HCT116 (cell line): Measurements from ENCODE around the gene BMERB1. TPM values are rescaled to one million over a fixed set of nuclear protein-coding genes. Genes with fewer than 3 reads are reported as not detected.

Experiments used
- ATAC-seq: fragments of 200-7000 bp; cut with Tn5 transposase; 2 replicates; pipeline ENCODE4 v1.9.1; 2020; ENCODE audit warnings: mild to moderate bottlenecking, moderate library complexity
- BruUV-seq: library from RNA; stranded (reverse); fragments of 400-500 nt; replicated peaks from 2 replicates; lab custom pipeline; 2021; lab: Mats Ljungman, UMichigan
- CTCF ChIA-PET: fragments of 300-600 bp; sonication (Branson Sonifier 250); formaldehyde crosslinking; loops from one replicate; lab custom pipeline; 2021; ENCODE audit warnings: antibody characterized with exemption; lab: Charles Lee
- POLR2A ChIA-PET: fragments of 300-600, 350-600 bp; sonication (Branson Sonifier 250); formaldehyde crosslinking; loops from one replicate; lab custom pipeline; 2021; ENCODE audit warnings: antibody characterized with exemption; lab: Charles Lee
- RAD21 ChIA-PET, 2 experiments: fragments of 300-600 bp; sonication (Branson Sonifier 250); formaldehyde crosslinking; loops; one replicate each; lab custom pipeline; 2023; ENCODE audit warnings: low total read pairs in 2 of 2; ENCODE audit not compliant: uncharacterized antibody in 2 of 2, unreplicated experiment in 2 of 2, low non-redundant PET in 1 of 2; lab: Charles Lee
- DNase-seq: peaks from one replicate; pipeline ENCODE4 v3.0.0-alpha.2; 2010; ENCODE audit warnings: low read depth, low spot score
- H2AFZ ChIP-seq: fragments of 200-600 bp; shearing (Covaris generic), sonication (generic); 2 replicates; pipeline ENCODE4 v1.6.1; 2017; ENCODE audit warnings: low read depth, mixed run types, mixed read lengths, antibody characterized with exemption, low read length; ENCODE audit not compliant: poor library complexity, severe bottlenecking
- H3K27ac ChIP-seq: 2 replicates; pipeline ENCODE4 v1.5.1; 2012; ENCODE audit warnings: low read depth, low read length
- H3K27me3 ChIP-seq: fragments of 200-600 bp; sonication (generic); 2 replicates; pipeline ENCODE4 v1.6.1; 2016; ENCODE audit warnings: mixed run types, low read length, mixed read lengths; ENCODE audit not compliant: insufficient read depth
- H3K36me3 ChIP-seq, 2 experiments: fragments of 200-500 bp in 1 of 2; fragments of 200-600 bp in 1 of 2; sonication (Bioruptor generic) in 1 of 2; sonication (generic) in 1 of 2; 2 replicates each; pipeline versions ENCODE4 v1.5.1 to v1.6.1; 2014 to 2016; ENCODE audit warnings: low read length in 2 of 2, inconsistent platforms in 1 of 2, mixed read lengths in 1 of 2, mixed run types in 1 of 2; ENCODE audit not compliant: insufficient read depth in 2 of 2, control insufficient read depth in 1 of 2
- H3K4me1 ChIP-seq, 2 experiments: fragments of 200-600 bp in 1 of 2; sonication (generic) in 1 of 2; 2 replicates each; pipeline versions ENCODE4 v1.5.1 to v1.6.1; 2012 to 2017; ENCODE audit warnings: low read length in 2 of 2, inconsistent platforms in 1 of 2, mild to moderate bottlenecking in 1 of 2, mixed read lengths in 1 of 2, mixed run types in 1 of 2, moderate library complexity in 1 of 2; ENCODE audit not compliant: insufficient read depth in 2 of 2, control insufficient read depth in 1 of 2
- H3K4me2 ChIP-seq: fragments of 200-600 bp; sonication (generic); 2 replicates; pipeline ENCODE4 v1.6.1; 2017; ENCODE audit warnings: mixed run types, low read length, mixed read lengths
- H3K4me3 ChIP-seq, 2 experiments: fragments of 200-600 bp in 1 of 2; sonication (generic) in 1 of 2; replicated peaks in 1 of 2; 2 replicates each; pipeline ENCODE4 v1.5.1; 2011 to 2016; ENCODE audit warnings: low read length in 2 of 2, control low read depth in 1 of 2, low read depth in 1 of 2, mild to moderate bottlenecking in 1 of 2, mixed read lengths in 1 of 2, mixed run types in 1 of 2
- H3K79me2 ChIP-seq: fragments of 200-600 bp; sonication (generic); 2 replicates; pipeline ENCODE4 v1.6.1; 2017; ENCODE audit warnings: mild to moderate bottlenecking, mixed run types, low read length, moderate library complexity, mixed read lengths; ENCODE audit not compliant: insufficient read depth
- H3K9ac ChIP-seq: fragments of 200-600 bp; sonication (generic); 2 replicates; pipeline ENCODE4 v1.6.1; 2016; ENCODE audit warnings: low read length, mixed read lengths
- H3K9me2 ChIP-seq: fragments of 200-600 bp; sonication (generic), shearing (Covaris generic); 2 replicates; pipeline ENCODE4 v1.6.1; 2017; ENCODE audit warnings: mixed run types, mild to moderate bottlenecking, moderate library complexity; ENCODE audit not compliant: insufficient read depth
- H3K9me3 ChIP-seq, 2 experiments: fragments of 200-500 bp in 1 of 2; fragments of 200-600 bp in 1 of 2; sonication (Bioruptor generic) in 1 of 2; sonication (generic) in 1 of 2; 2 replicates each; pipeline ENCODE4 v1.6.1; 2014 to 2017; ENCODE audit warnings: low read length in 2 of 2, mixed read lengths in 2 of 2, inconsistent platforms in 1 of 2, low read depth in 1 of 2, mild to moderate bottlenecking in 1 of 2, mixed run types in 1 of 2, moderate library complexity in 1 of 2; ENCODE audit not compliant: control insufficient read depth in 1 of 2, insufficient read depth in 1 of 2
- H4K20me1 ChIP-seq: fragments of 200-600 bp; sonication (generic), shearing (Covaris generic); 2 replicates; pipeline ENCODE4 v1.6.1; 2017; ENCODE audit warnings: mixed run types, mild to moderate bottlenecking, moderate library complexity; ENCODE audit not compliant: insufficient read depth
- CBX3 ChIP-seq: IDR thresholded peaks from 2 replicates; pipeline ENCODE4 v1.6.1; 2012; ENCODE audit warnings: low read depth
- EGR1 ChIP-seq: IDR thresholded peaks from 2 replicates; pipeline ENCODE4 v1.6.1; 2012; ENCODE audit warnings: low read depth
- EZH2 ChIP-seq: fragments of 200-600 bp; sonication (generic); IDR thresholded peaks from 2 replicates; pipeline ENCODE4 v1.6.1; 2017; ENCODE audit warnings: antibody characterized with exemption, mixed run types
- EZH2phosphoT487 ChIP-seq: fragments of 200-600 bp; IDR thresholded peaks from 2 replicates; pipeline ENCODE4 v1.6.1; 2018; ENCODE audit warnings: antibody characterized with exemption, borderline replicate concordance
- JUND ChIP-seq: IDR thresholded peaks from 2 replicates; pipeline ENCODE4 v1.6.1; 2012
- POLR2A ChIP-seq: IDR thresholded peaks from 2 replicates; pipeline ENCODE4 v1.7.0; 2011; ENCODE audit warnings: borderline replicate concordance; ENCODE audit not compliant: insufficient read depth, insufficient read length; ENCODE audit errors: extremely low read depth
- POLR2AphosphoS5 ChIP-seq: IDR thresholded peaks from 2 replicates; pipeline ENCODE4 v1.6.1; 2011; ENCODE audit warnings: mild to moderate bottlenecking, low read depth, low read length, moderate library complexity
- RAD21 ChIP-seq: IDR thresholded peaks from 2 replicates; pipeline ENCODE4 v1.6.1; 2012; ENCODE audit warnings: low read depth, mild to moderate bottlenecking
- SIN3A ChIP-seq: IDR thresholded peaks from 2 replicates; pipeline ENCODE4 v1.6.1; 2012; ENCODE audit warnings: low read depth
- SP1 ChIP-seq: IDR thresholded peaks from 2 replicates; pipeline ENCODE4 v1.6.1; 2012; ENCODE audit warnings: low read depth
- TCF7L2 ChIP-seq: IDR thresholded peaks from 2 replicates; pipeline ENCODE4 v1.7.0; 2011; ENCODE audit warnings: borderline replicate concordance, inconsistent platforms; ENCODE audit not compliant: insufficient read depth, insufficient read length; ENCODE audit errors: extremely low read depth
- intact Hi-C: fragments of 100-400 bp; cut with micrococcal nuclease; formaldehyde crosslinking; loops from 2 replicates; pipeline ENCODE4 v1.10.0; 2022
- total RNA-seq: library from RNA; stranded (reverse); gene quantifications from one replicate; pipeline ENCODE4 v1.2.1, GENCODE V29; 2021; ENCODE audit not compliant: unreplicated experiment
- TF ChIP-seq, protein P1 (sequence below): IDR thresholded peaks from 2 replicates; pipeline ENCODE4 v1.6.1; 2012; ENCODE audit warnings: low read depth
- TF ChIP-seq, protein P2 (sequence below): IDR thresholded peaks from 2 replicates; pipeline ENCODE4 v1.6.1; 2011; ENCODE audit warnings: mild to moderate bottlenecking, low read length, moderate library complexity; ENCODE audit not compliant: insufficient replicate concordance; ENCODE audit errors: extremely low read depth
- TF ChIP-seq, protein P3 (sequence below), 3 experiments: fragments of 200-600 bp in 1 of 3; sonication (generic) in 1 of 3; IDR thresholded peaks in 2 of 3; conservative IDR thresholded peaks in 1 of 3; 2 replicates each; pipeline ENCODE4 v1.5.1; 2012 to 2017; ENCODE audit warnings: low read depth in 2 of 3, low read length in 2 of 3, antibody characterized with exemption in 1 of 3, borderline replicate concordance in 1 of 3, control low read depth in 1 of 3, mild to moderate bottlenecking in 1 of 3, mixed read lengths in 1 of 3, mixed run types in 1 of 3, moderate library complexity in 1 of 3; ENCODE audit not compliant: insufficient read depth in 1 of 3

Gene BMERB1
- total RNA-seq, 1 experiment from 2014 or later = 43.6 TPM

DNA sequence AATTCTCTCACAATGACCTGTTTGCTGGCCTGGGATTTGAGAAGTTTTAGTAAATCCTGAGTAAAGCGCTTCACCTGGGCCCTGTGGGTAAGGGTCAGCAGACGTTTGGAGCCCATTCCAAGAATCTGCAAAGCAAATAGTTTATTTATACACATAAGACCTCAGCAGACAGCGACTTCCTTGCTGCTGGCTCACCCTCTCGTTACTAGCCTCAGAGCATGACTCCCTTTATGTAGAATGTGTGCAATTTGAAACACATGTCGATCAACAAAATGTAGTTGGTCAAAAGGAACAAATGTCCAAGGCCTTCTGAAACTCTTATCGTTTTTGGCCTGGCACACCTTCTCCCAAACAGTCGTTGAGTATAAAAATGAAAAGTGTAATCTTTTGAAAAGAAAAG lies 177.2 kb downstream of the BMERB1 start:
- intact Hi-C loops = no loop called here
- BruUV-seq = no TSS peak
- TF ChIP-seq SP1 = no peak
- TF ChIP-seq TCF7L2 = no peak
- TF ChIP-seq, protein P1, sequence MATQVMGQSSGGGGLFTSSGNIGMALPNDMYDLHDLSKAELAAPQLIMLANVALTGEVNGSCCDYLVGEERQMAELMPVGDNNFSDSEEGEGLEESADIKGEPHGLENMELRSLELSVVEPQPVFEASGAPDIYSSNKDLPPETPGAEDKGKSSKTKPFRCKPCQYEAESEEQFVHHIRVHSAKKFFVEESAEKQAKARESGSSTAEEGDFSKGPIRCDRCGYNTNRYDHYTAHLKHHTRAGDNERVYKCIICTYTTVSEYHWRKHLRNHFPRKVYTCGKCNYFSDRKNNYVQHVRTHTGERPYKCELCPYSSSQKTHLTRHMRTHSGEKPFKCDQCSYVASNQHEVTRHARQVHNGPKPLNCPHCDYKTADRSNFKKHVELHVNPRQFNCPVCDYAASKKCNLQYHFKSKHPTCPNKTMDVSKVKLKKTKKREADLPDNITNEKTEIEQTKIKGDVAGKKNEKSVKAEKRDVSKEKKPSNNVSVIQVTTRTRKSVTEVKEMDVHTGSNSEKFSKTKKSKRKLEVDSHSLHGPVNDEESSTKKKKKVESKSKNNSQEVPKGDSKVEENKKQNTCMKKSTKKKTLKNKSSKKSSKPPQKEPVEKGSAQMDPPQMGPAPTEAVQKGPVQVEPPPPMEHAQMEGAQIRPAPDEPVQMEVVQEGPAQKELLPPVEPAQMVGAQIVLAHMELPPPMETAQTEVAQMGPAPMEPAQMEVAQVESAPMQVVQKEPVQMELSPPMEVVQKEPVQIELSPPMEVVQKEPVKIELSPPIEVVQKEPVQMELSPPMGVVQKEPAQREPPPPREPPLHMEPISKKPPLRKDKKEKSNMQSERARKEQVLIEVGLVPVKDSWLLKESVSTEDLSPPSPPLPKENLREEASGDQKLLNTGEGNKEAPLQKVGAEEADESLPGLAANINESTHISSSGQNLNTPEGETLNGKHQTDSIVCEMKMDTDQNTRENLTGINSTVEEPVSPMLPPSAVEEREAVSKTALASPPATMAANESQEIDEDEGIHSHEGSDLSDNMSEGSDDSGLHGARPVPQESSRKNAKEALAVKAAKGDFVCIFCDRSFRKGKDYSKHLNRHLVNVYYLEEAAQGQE = no peak
- TF ChIP-seq EGR1 = no peak
- no peak for TF ChIP-seq POLR2A
- TF ChIP-seq JUND = no peak
- TF ChIP-seq RAD21 = no peak
- TF ChIP-seq SIN3A = no peak
- TF ChIP-seq, protein P2, sequence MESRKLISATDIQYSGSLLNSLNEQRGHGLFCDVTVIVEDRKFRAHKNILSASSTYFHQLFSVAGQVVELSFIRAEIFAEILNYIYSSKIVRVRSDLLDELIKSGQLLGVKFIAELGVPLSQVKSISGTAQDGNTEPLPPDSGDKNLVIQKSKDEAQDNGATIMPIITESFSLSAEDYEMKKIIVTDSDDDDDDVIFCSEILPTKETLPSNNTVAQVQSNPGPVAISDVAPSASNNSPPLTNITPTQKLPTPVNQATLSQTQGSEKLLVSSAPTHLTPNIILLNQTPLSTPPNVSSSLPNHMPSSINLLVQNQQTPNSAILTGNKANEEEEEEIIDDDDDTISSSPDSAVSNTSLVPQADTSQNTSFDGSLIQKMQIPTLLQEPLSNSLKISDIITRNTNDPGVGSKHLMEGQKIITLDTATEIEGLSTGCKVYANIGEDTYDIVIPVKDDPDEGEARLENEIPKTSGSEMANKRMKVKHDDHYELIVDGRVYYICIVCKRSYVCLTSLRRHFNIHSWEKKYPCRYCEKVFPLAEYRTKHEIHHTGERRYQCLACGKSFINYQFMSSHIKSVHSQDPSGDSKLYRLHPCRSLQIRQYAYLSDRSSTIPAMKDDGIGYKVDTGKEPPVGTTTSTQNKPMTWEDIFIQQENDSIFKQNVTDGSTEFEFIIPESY = no peak
- no peak for TF ChIP-seq EZH2
- TF ChIP-seq CBX3 = no peak
- TF ChIP-seq, protein P3, sequence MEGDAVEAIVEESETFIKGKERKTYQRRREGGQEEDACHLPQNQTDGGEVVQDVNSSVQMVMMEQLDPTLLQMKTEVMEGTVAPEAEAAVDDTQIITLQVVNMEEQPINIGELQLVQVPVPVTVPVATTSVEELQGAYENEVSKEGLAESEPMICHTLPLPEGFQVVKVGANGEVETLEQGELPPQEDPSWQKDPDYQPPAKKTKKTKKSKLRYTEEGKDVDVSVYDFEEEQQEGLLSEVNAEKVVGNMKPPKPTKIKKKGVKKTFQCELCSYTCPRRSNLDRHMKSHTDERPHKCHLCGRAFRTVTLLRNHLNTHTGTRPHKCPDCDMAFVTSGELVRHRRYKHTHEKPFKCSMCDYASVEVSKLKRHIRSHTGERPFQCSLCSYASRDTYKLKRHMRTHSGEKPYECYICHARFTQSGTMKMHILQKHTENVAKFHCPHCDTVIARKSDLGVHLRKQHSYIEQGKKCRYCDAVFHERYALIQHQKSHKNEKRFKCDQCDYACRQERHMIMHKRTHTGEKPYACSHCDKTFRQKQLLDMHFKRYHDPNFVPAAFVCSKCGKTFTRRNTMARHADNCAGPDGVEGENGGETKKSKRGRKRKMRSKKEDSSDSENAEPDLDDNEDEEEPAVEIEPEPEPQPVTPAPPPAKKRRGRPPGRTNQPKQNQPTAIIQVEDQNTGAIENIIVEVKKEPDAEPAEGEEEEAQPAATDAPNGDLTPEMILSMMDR (IDR thresholded peaks at IDR 0.05 in 2 of 3, conservative IDR thresholded peaks at IDR 0.05 in 1 of 3; ENCODE audit: borderline replicate concordance in 1 of 3, insufficient read depth in 1 of 3, low read depth in 2 of 3, low read length in 2 of 3) = no peak
- TF ChIP-seq EZH2phosphoT487 = no peak
- no peak for TF ChIP-seq POLR2AphosphoS5
- H3K9me2 ChIP-seq = no peaks in the 10 kb centered on the region
- peaks cover 14 to 33% of the 10 kb centered on the region in 2 experiments for H3K4me1 ChIP-seq
- no peaks in the 10 kb centered on the region for H3K79me2 ChIP-seq
- H3K4me3 ChIP-seq = no peak overlapping the region
- no peak overlapping the region for H3K9ac ChIP-seq
- no peak overlapping the region for H3K27ac ChIP-seq
- H3K9me3 ChIP-seq = no peaks in the 10 kb centered on the region
- peaks cover 17 to 21% of the 10 kb centered on the region in 2 experiments for H3K36me3 ChIP-seq
- POLR2A ChIA-PET = no interaction called here
- no peaks in the 10 kb centered on the region for H3K27me3 ChIP-seq
- CTCF ChIA-PET = no interaction called here
- no peak overlapping the region for H2AFZ ChIP-seq
- RAD21 ChIA-PET = no interaction called here
- ATAC-seq (no peak), DNase-seq (no peak)
- H3K4me2 ChIP-seq = no peak overlapping the region
- H4K20me1 ChIP-seq = no peaks in the 10 kb centered on the region
